Mesodermal cell (in vitro differentiated cells): Measurements from ENCODE around the gene FLVCR1.
"Not testable (repeated sequence)": the region's sequence is repeated elsewhere in the genome, so short reads cannot be mapped to it uniquely, and the experiment has no call there.

Experiments used
- H3K27ac ChIP-seq: 2 replicates; pipeline ENCODE4 v1.7.0; 2013; ENCODE audit warnings: mild to moderate bottlenecking, low read depth, low read length, moderate library complexity; ENCODE audit not compliant: severe bottlenecking
- H3K36me3 ChIP-seq: 2 replicates; pipeline ENCODE4 v1.7.1; 2013; ENCODE audit warnings: mild to moderate bottlenecking, low read length, moderate library complexity; ENCODE audit not compliant: control insufficient read depth, insufficient read depth
- H3K4me1 ChIP-seq: one replicate; pipeline ENCODE4 v1.7.1; 2013; ENCODE audit warnings: mild to moderate bottlenecking, low read length; ENCODE audit not compliant: insufficient read depth, control insufficient read depth, poor library complexity, severe bottlenecking
- H3K4me3 ChIP-seq: 2 replicates; pipeline ENCODE4 v1.7.0; 2013; ENCODE audit warnings: low read length, control low read depth, mild to moderate bottlenecking; ENCODE audit not compliant: insufficient read depth, poor library complexity, severe bottlenecking; ENCODE audit errors: extremely low read depth
- H3K9me3 ChIP-seq: 2 replicates; pipeline ENCODE4 v1.7.1; 2013; ENCODE audit warnings: mild to moderate bottlenecking, low read length, moderate library complexity; ENCODE audit not compliant: control insufficient read depth
- WGBS, 2 experiments: methylation state at CpG; one replicate each; pipeline ENCODE4 v1.1.5; 2013; ENCODE audit warnings: missing lambda C conversion rate in 2 of 2; ENCODE audit not compliant: insufficient coverage in 2 of 2; 5-methylcytosine and 5-hydroxymethylcytosine counted together

The FLVCR1 gene

DNA sequence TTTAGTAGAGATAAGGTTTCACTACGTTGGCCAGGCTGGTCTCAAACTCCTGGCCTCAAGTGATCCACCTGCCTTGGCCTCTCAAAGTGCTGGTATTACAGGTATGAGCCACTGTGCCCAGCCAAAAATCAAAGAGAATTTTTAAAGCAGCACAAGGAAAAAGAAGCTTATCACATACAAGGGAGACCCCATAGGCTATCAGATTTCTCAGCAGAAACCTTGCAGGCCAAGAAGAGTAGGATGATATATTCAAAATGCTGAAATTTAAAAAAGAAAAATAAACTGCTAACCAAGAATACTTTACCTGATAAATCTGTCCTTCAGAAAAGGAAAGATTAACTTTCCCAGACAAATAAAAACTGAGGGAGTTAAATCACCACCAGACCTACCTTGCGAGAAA lies 43.2 kb downstream of the FLVCR1 start:
- Histone ChIP-seq H3K4me1 (no peaks in the 10 kb centered on the region), H3K27ac (no peak overlapping the region), H3K4me3 (no peak overlapping the region), H3K36me3 (peaks cover 39% of the 10 kb centered on the region), H3K9me3 (peaks cover 20% of the 10 kb centered on the region)
- no CpG with 5 or more reads among the region's 2 CpGs for WGBS, 2 experiments

DNA sequence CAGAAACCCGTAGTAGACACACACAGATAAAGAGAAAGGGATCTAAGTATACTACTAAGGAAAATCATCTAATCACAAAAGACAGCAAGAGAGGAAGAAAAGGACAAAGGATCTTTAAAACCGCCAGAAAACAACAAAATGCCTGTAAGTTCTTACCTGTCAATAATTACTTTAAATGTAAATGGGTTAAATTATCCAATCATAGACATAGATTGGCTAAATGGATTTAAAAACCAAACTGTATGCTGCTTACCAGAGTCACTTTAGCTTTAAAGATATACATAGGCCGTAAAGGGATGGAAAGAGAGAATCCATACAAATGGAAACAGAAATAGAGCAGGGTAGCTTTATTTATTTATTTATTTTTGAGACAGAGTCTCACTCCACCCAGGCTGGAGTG lies 44.0 kb downstream of the FLVCR1 start:
- Histone ChIP-seq H3K4me1 (no peaks in the 10 kb centered on the region), H3K4me3 (no peak overlapping the region), H3K9me3 (peaks cover 20% of the 10 kb centered on the region), H3K36me3 (peaks cover 31% of the 10 kb centered on the region), H3K27ac (no peak overlapping the region)
- 20% methylated on average over 1 of the region's 3 CpGs; no CpG with 5 or more reads in 1 of the 2 experiments for WGBS, 2 experiments

DNA sequence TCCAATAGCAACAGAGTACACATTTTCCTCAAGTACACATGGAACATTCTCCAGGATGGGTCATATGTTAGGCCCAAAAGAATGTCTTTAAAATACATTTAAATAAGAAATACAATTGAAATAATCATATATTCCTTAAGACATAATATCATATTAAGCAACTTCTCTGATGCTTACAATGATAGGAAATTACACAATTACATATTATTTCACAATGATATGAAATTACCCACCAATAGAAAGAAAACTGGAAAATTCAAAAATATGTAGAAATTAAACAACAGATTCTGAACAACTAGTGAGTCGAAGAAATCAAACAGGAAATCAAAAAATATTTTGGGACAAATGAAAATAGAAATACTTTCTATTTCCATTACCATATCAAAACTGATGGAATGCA lies 45.6 kb downstream of the FLVCR1 start:
- H3K9me3 ChIP-seq, result peaks cover 18% of the 10 kb centered on the region
- peaks cover 18% of the 10 kb centered on the region for H3K36me3 ChIP-seq
- no peaks in the 10 kb centered on the region for H3K4me1 ChIP-seq
- WGBS, 2 experiments, result no CpG with 5 or more reads among the region's 1 CpG
- H3K27ac ChIP-seq, result no peak overlapping the region
- H3K4me3 ChIP-seq, result no peak overlapping the region

DNA sequence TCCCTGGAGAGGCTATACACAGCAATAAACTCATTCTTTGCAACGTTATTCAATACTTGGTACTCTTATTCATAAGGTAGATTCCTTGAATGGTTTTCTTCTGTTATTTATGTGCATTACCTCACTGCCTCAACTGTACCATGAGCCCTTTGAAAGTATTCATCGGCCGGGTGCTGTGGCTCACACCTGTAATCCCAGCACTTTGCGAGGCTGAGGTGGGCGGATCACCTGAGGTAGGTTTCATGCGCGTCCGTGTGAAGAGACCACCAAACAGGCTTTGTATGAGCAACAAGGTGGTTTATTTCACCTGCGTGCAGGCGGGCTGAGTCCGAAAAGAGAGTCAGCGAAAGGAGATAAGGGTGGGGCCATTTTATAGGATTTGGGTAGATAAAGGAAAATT lies 50.0 kb downstream of the FLVCR1 start:
- H3K4me1 ChIP-seq, H3K27ac ChIP-seq, H3K36me3 ChIP-seq, H3K4me3 ChIP-seq, H3K9me3 ChIP-seq: not testable (repeated sequence)
- WGBS, 2 experiments, result 43 to 53% methylated on average over 7 to 9 of the region's 12 CpGs

DNA sequence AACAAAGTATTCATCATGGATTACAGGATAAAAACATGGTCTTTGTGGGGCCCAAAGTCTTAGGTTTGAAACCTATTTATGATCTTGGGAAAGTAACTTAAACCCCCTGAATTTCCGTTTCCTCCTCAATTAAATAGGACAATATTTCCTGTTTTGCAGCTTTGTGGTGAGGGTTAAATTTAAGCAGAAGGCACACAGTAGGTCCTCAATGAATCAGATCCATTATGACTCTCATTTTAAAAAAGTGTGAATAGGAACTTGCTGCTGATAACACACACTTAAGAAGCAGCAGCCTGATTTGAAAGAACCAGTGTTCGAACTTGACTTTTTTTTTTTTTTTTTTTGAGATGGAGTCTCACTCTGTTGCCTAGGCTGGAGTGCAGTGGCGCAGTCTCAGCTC lies 50.9 kb downstream of the FLVCR1 start:
- H3K4me1 ChIP-seq, result no peaks in the 10 kb centered on the region
- H3K27ac ChIP-seq, result no peak overlapping the region
- WGBS, 2 experiments, result no CpG with 5 or more reads among the region's 3 CpGs
- no peak overlapping the region for H3K4me3 ChIP-seq
- H3K9me3 ChIP-seq, result no peaks in the 10 kb centered on the region
- H3K36me3 ChIP-seq, result no peaks in the 10 kb centered on the region

DNA sequence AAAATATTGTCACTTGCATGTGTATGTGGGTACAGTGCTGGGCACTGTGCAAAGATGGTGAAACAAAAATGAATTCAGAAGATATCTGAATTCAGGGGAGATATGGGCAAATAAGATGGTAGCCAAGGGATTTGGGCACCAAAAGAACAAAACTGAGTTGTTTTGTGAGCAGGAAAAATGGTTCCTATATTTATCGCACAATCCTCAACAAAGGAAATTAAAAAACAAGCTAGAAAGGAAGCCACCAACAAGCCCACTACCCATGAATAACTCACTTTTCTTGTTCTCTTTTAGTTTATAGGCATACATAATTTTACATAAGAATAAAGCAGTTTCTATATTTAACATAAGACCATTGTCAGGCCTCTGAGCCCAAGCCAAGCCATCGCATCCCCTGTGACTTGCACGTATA lies 51.6 kb downstream of the FLVCR1 start:
- Histone ChIP-seq H3K27ac (no peak overlapping the region), H3K36me3 (no peaks in the 10 kb centered on the region), H3K4me1 (no peaks in the 10 kb centered on the region), H3K9me3 (no peaks in the 10 kb centered on the region), H3K4me3 (no peak overlapping the region)
- WGBS, 2 experiments, result no CpG with 5 or more reads among the region's 3 CpGs

DNA sequence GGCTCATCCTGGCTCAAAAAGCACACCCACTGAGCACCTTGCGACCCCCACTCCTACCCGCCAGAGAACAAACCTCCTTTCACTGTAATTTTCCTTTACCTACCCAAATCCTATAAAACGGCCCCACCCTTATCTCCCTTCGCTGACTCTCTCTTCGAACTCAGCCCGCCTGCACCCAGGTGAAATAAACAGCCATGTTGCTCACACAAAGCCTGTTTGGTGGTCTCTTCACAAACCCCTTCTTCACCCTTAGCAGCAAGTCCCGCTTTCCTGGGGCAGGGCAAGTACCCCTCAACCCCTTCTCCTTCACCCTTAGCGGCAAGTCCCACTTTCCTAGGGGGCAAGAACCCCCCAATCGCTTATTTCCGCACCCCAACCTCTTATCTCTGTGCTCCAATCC lies 52.1 kb downstream of the FLVCR1 start:
- 18 to 22% methylated on average over 7 of the region's 10 CpGs for WGBS, 2 experiments
- not testable (repeated sequence) for H3K36me3 ChIP-seq, H3K4me3 ChIP-seq, H3K27ac ChIP-seq, H3K9me3 ChIP-seq, H3K4me1 ChIP-seq

DNA sequence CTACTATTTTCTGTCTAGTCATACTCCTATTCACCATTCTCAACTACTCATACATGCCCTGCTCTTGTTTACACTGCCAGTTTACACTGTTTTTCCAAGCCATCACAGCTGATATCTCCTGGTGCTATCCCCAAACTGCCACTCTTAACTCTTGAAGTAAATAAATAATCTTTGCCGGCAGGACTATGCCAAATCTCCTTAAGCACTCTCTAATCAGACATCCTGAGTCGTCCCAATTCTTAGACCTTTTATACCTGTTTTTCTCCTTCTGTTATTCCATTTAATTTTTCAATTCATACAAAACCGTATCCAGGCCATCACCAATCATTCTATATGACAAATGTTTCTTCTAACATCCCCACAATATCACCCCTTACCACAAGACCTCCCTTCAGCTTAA lies 55.6 kb downstream of the FLVCR1 start:
- not testable (repeated sequence) for H3K36me3 ChIP-seq, H3K9me3 ChIP-seq, H3K4me1 ChIP-seq, H3K4me3 ChIP-seq, H3K27ac ChIP-seq
- WGBS, 2 experiments, result no CpG with 5 or more reads among the region's 3 CpGs

DNA sequence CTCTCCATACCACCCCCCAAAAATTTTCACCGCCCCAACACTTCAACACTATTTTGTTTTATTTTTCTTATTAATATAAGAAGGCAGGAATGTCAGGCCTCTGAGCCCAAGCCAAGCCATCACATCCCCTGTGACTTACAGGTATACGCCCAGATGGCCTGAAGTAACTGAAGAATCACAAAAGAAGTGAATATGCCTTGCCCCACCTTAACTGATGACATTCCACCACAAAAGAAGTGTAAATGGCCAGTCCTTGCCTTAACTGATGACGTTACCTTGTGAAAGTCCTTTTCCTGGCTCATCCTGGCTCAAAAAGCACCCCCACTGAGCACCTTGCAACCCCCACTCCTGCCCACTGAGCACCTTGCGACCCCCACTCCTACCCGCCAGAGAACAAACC lies 56.0 kb downstream of the FLVCR1 start:
- not testable (repeated sequence) for H3K27ac ChIP-seq, H3K36me3 ChIP-seq, H3K4me1 ChIP-seq, H3K4me3 ChIP-seq, H3K9me3 ChIP-seq
- WGBS, 2 experiments, result no CpG with 5 or more reads among the region's 5 CpGs

DNA sequence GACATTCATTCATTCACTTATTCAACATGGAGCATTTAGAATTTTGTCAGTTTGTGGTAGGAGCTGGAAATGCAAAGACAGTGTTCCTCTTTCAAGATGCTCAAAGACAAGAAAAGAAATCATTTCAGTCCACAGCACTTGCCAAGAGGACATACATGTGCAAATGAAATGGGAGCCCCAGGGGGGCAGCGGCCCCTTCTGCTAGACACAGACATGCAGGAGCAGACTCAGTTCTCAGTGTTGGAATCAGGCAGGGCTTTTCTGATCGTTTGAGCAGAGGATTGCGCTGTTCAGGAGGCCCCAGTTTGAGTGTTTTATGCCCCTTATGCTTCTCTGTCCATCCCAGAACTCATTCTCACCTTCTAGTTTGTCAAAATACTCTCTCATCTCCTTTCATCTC lies 56.7 kb downstream of the FLVCR1 start:
- 24 to 32% methylated on average over 3 of the region's 3 CpGs for WGBS, 2 experiments
- peaks cover 4% of the 10 kb centered on the region for H3K4me1 ChIP-seq
- H3K9me3 ChIP-seq, result no peaks in the 10 kb centered on the region
- H3K27ac ChIP-seq, result no peak overlapping the region
- no peak overlapping the region for H3K4me3 ChIP-seq
- H3K36me3 ChIP-seq, result no peaks in the 10 kb centered on the region

DNA sequence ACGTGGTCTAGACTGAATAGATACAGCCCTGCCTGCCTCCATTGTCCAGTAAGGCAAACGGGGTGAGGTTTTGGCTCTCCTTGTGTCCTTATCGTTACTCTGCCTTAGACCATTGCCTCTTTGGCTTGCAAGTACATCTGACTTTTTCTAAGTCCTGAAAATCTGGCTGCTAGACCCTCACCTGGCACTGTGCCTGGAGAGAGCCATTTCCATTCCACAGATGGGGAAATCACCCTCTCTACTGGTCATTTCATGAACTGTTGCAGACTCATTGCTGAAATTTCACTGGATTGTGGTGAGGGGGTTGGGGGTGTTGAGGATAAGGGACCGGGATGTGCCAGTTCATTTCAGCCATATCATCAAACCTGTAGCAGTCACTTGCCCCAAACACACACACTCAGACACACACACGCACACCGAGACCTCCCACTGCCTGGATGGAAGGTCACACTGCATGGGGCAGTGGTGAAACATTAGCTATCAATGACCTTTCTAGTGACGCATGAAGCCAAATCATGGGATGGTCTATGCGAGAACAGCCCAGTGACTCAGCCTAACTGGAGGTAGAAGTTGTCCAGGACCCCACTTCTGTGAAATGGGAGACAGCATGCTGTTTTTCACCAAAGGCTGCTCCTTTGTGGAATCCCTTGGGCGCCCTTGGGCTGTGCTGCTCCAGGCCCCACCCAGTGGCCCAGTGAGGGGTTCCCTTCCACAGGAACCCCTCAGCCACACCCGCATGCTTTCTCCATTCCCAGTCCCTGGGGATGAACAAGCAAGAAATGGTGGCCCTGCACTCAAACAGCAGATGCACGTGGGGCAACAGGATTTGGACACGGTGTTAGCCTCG lies 57.4 kb downstream of the FLVCR1 start:
- no peaks in the 10 kb centered on the region for H3K9me3 ChIP-seq
- no peaks in the 10 kb centered on the region for H3K36me3 ChIP-seq
- H3K4me3 ChIP-seq, result no peak overlapping the region
- no peak overlapping the region for H3K27ac ChIP-seq
- H3K4me1 ChIP-seq, result peaks cover 4% of the 10 kb centered on the region
- 67 to 71% methylated on average over 11 to 12 of the region's 13 CpGs for WGBS, 2 experiments
